SH-SY5Y (cell line): ENCODE data around the gene TRIM54.

Experiments used
- GATA2 ChIP-seq: IDR thresholded peaks from 2 replicates; pipeline ENCODE4 v1.6.1; 2011; ENCODE audit warnings: mild to moderate bottlenecking, low read depth, low read length
- GATA3 ChIP-seq: IDR thresholded peaks from 2 replicates; pipeline ENCODE4 v1.6.1; 2011; ENCODE audit warnings: low read depth, mild to moderate bottlenecking, low read length, moderate library complexity

Gene TRIM54

GRCh38 chr2:27351802-27352598, 69.8 kb downstream of the TRIM54 start:
- TF ChIP-seq GATA3 (no peak), GATA2 (no peak)

- no peak for TF ChIP-seq GATA3
Measured at GRCh38 chr2:27353762-27354596, 71.8 kb downstream of the TRIM54 start.

GRCh38 chr2:27354597-27354927, 72.3 kb downstream of the TRIM54 start:
- TF ChIP-seq GATA3 (no peak), GATA2 (no peak)

- no peak for TF ChIP-seq GATA3
- TF ChIP-seq GATA2: no peak
Measured at GRCh38 chr2:27356056-27356381, 73.8 kb downstream of the TRIM54 start.

- TF ChIP-seq GATA2 (no peak; the same call in 1 of the 2 replicates), GATA3 (no peak)
Measured at GRCh38 chr2:27356382-27357181, 74.4 kb downstream of the TRIM54 start, which contains the start of gene GTF3C2. TSS of gene GTF3C2 (minus strand) at chr2:27356764. CDS start at chr2:27343554, 13,210 bp downstream.
